Measurements from ENCODE around the gene CATSPERZ.
"Not testable (repeated sequence)": the region's sequence is repeated elsewhere in the genome, so short reads cannot be mapped to it uniquely, and the experiment has no call there.

DNA sequence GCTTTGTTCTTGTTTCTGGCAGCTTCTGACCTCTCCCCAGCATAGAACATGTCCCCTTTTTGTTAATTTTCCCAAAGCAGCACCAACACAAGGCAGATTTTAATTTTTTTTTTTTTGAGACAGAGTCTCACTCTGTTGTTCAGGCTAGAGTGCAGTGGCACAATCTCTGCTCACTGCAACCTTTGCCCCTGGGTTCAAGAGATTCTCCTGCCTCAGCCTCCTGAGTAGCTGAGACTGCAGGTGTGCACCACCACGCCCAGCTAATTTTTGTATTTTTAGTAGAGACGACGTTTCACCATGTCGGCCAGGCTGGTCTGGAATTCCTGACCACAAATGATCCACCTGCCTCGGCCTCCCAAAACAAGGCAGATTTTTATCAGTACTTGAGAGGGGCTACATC is 7.6 kb downstream of the CATSPERZ start:
- TF ChIP-seq ZNF124 (CRISPR knock-in tag; IDR thresholded peaks at IDR 0.05); POLR2A (IDR thresholded peaks at IDR 0.05; ENCODE audit: insufficient read depth in 1 of 2, low read depth in 2 of 2, low read length in 2 of 2); KMT2B (CRISPR knock-in tag; IDR thresholded peaks at IDR 0.05); ZNF234 (CRISPR knock-in tag; conservative IDR thresholded peaks at IDR 0.05); PHF21A (CRISPR knock-in tag; IDR thresholded peaks at IDR 0.05); POLR2AphosphoS5 (IDR thresholded peaks at IDR 0.05; ENCODE audit: low read depth, low read length); SP140L (CRISPR knock-in tag; IDR thresholded peaks at IDR 0.05; ENCODE audit: borderline replicate concordance): not testable (repeated sequence)
- TF ChIP-seq, protein P1, sequence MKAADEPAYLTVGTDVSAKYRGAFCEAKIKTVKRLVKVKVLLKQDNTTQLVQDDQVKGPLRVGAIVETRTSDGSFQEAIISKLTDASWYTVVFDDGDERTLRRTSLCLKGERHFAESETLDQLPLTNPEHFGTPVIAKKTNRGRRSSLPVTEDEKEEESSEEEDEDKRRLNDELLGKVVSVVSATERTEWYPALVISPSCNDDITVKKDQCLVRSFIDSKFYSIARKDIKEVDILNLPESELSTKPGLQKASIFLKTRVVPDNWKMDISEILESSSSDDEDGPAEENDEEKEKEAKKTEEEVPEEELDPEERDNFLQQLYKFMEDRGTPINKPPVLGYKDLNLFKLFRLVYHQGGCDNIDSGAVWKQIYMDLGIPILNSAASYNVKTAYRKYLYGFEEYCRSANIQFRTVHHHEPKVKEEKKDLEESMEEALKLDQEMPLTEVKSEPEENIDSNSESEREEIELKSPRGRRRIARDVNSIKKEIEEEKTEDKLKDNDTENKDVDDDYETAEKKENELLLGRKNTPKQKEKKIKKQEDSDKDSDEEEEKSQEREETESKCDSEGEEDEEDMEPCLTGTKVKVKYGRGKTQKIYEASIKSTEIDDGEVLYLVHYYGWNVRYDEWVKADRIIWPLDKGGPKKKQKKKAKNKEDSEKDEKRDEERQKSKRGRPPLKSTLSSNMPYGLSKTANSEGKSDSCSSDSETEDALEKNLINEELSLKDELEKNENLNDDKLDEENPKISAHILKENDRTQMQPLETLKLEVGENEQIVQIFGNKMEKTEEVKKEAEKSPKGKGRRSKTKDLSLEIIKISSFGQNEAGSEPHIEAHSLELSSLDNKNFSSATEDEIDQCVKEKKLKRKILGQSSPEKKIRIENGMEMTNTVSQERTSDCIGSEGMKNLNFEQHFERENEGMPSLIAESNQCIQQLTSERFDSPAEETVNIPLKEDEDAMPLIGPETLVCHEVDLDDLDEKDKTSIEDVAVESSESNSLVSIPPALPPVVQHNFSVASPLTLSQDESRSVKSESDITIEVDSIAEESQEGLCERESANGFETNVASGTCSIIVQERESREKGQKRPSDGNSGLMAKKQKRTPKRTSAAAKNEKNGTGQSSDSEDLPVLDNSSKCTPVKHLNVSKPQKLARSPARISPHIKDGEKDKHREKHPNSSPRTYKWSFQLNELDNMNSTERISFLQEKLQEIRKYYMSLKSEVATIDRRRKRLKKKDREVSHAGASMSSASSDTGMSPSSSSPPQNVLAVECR (CRISPR knock-in tag; IDR thresholded peaks at IDR 0.05; ENCODE audit: borderline replicate concordance), result not testable (repeated sequence)
- TF ChIP-seq, protein P2, sequence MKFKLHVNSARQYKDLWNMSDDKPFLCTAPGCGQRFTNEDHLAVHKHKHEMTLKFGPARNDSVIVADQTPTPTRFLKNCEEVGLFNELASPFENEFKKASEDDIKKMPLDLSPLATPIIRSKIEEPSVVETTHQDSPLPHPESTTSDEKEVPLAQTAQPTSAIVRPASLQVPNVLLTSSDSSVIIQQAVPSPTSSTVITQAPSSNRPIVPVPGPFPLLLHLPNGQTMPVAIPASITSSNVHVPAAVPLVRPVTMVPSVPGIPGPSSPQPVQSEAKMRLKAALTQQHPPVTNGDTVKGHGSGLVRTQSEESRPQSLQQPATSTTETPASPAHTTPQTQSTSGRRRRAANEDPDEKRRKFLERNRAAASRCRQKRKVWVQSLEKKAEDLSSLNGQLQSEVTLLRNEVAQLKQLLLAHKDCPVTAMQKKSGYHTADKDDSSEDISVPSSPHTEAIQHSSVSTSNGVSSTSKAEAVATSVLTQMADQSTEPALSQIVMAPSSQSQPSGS (CRISPR knock-in tag; IDR thresholded peaks at IDR 0.05), result not testable (repeated sequence)
- TF ChIP-seq, protein P3, sequence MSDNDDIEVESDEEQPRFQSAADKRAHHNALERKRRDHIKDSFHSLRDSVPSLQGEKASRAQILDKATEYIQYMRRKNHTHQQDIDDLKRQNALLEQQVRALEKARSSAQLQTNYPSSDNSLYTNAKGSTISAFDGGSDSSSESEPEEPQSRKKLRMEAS (IDR thresholded peaks at IDR 0.05), result not testable (repeated sequence)
- TF ChIP-seq, protein P4, sequence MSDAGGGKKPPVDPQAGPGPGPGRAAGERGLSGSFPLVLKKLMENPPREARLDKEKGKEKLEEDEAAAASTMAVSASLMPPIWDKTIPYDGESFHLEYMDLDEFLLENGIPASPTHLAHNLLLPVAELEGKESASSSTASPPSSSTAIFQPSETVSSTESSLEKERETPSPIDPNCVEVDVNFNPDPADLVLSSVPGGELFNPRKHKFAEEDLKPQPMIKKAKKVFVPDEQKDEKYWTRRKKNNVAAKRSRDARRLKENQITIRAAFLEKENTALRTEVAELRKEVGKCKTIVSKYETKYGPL (CRISPR knock-in tag; IDR thresholded peaks at IDR 0.05), result not testable (repeated sequence)
- TF ChIP-seq, protein P5, sequence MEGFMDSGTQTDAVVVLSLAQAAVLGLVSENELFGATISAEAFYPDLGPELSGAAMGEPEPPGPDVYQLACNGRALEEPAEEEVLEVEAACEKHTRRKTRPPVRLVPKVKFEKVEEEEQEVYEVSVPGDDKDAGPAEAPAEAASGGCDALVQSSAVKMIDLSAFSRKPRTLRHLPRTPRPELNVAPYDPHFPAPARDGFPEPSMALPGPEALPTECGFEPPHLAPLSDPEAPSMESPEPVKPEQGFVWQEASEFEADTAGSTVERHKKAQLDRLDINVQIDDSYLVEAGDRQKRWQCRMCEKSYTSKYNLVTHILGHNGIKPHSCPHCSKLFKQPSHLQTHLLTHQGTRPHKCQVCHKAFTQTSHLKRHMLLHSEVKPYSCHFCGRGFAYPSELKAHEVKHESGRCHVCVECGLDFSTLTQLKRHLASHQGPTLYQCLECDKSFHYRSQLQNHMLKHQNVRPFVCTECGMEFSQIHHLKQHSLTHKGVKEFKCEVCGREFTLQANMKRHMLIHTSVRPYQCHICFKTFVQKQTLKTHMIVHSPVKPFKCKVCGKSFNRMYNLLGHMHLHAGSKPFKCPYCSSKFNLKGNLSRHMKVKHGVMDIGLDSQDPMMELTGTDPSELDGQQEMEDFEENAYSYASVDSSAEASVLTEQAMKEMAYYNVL (CRISPR knock-in tag; IDR thresholded peaks at IDR 0.05; ENCODE audit: borderline replicate concordance), result not testable (repeated sequence)

Measured in HepG2 (cell line).